GM06990 (cell line): Measurements from ENCODE around the gene AKIRIN2.

Experiments used
- DNase-seq: peaks from one replicate; pipeline ENCODE4 v3.0.0-alpha.2; 2011; ENCODE audit not compliant: insufficient read length; ENCODE audit errors: extremely low read depth
- H3K27me3 ChIP-seq: replicated peaks from 2 replicates; pipeline ENCODE4 v1.6.0; 2011; ENCODE audit warnings: low read length; ENCODE audit not compliant: control insufficient read depth, insufficient read depth
- H3K36me3 ChIP-seq: 2 replicates; pipeline ENCODE4 v1.5.1; 2011; ENCODE audit warnings: low read length; ENCODE audit not compliant: control insufficient read depth, insufficient read depth
- H3K4me3 ChIP-seq: replicated peaks from 2 replicates; pipeline ENCODE4 v1.5.1; 2011; ENCODE audit warnings: low read depth, mild to moderate bottlenecking, control low read depth, low read length
- CTCF ChIP-seq: IDR thresholded peaks from 2 replicates; pipeline ENCODE4 v1.5.1; 2011; ENCODE audit warnings: low read length, control low read depth, mild to moderate bottlenecking, inconsistent platforms; ENCODE audit not compliant: insufficient read depth, poor library complexity, severe bottlenecking

Gene AKIRIN2

DNA sequence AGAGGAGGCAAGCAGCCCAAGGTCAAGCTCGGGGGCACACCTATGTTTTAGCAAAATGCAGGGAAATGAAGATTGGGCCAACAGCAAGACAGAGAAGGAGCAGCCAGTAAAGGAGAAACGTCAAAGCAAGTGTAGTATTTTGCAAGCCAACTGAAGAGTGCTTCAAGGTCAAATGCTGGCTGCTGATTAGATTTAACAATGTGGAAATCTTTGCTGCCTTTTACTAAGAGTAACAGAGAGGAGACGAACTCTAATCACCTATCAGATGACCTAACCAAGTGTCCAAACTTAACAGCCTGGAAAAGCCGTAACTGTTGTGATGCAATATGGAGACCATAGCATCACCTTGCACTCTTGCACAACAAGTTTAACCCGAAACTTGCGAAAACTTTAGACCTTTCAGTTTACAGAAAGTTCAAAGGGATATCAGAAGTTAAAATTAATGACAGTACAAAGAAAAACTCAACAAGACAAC lies 30.4 kb downstream of the AKIRIN2 start:
- TF ChIP-seq CTCF: no peak
- H3K27me3 ChIP-seq: no peaks in the 10 kb centered on the region
- DNase-seq: no peak
- peaks cover 11% of the 10 kb centered on the region for H3K36me3 ChIP-seq
- no peak overlapping the region for H3K4me3 ChIP-seq

- Histone ChIP-seq H3K36me3 (peaks cover 11% of the 10 kb centered on the region), H3K27me3 (no peaks in the 10 kb centered on the region), H3K4me3 (no peak overlapping the region)
- DNase-seq: no peak
- TF ChIP-seq CTCF: no peak
Measured at GRCh38 chr6:87670707-87671106, 31.3 kb downstream of the AKIRIN2 start.

GRCh38 chr6:87669051-87669450 lies 33.0 kb downstream of the AKIRIN2 start:
- Histone ChIP-seq H3K4me3 (no peak overlapping the region), H3K36me3 (peaks cover 7% of the 10 kb centered on the region), H3K27me3 (no peaks in the 10 kb centered on the region)
- no peak for DNase-seq
- TF ChIP-seq CTCF: no peak

DNA sequence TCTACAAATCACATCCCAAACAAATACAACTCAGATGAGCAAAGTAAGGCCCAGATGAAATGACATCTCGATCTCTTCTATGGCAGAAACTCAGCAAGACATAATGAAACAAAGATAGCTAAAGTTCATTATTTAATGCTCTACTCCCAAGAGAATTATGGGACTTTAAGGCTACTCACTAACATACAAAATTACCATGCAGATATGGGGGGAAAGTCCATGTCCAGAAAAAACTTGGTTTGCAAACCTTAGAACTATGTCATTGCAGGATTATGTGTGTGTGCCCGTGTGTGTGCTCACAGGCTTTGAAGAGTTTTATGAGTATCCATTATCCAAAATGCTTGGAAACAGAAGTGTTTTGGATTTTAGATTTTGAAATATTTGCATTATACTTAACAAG lies 34.0 kb downstream of the AKIRIN2 start:
- DNase-seq: no peak
- H3K4me3 ChIP-seq: no peak overlapping the region
- no peaks in the 10 kb centered on the region for H3K27me3 ChIP-seq
- TF ChIP-seq CTCF: no peak
- H3K36me3 ChIP-seq: peaks cover 3% of the 10 kb centered on the region

GRCh38 chr6:87667032-87667431 lies 35.0 kb downstream of the AKIRIN2 start:
- Histone ChIP-seq H3K27me3 (no peaks in the 10 kb centered on the region), H3K36me3 (peaks cover 3% of the 10 kb centered on the region), H3K4me3 (no peak overlapping the region)
- DNase-seq: no peak
- TF ChIP-seq CTCF: no peak

GRCh38 chr6:87664921-87665485 lies 37.0 kb downstream of the AKIRIN2 start:
- DNase-seq: no peak
- Histone ChIP-seq H3K4me3 (no peak overlapping the region), H3K27me3 (no peaks in the 10 kb centered on the region), H3K36me3 (no peaks in the 10 kb centered on the region; the same call in none of the 2 replicates)
- no peak for TF ChIP-seq CTCF
